B cell (primary cell): ENCODE results near the gene MOXD1.

Experiments
- EZH2 ChIP-seq: IDR thresholded peaks from 2 replicates; pipeline ENCODE4 v1.6.1; 2012; ENCODE audit warnings: borderline replicate concordance, low read depth, mild to moderate bottlenecking, moderate library complexity, low read length; ENCODE audit not compliant: insufficient read depth, poor library complexity, severe bottlenecking
- TF ChIP-seq, protein P1 (sequence below): fragments of 200-600 bp; IDR thresholded peaks from one replicate; pipeline ENCODE4 v1.8.0; 2022; ENCODE audit warnings: antibody characterized with exemption, mild to moderate bottlenecking

- TF ChIP-seq, protein P1, sequence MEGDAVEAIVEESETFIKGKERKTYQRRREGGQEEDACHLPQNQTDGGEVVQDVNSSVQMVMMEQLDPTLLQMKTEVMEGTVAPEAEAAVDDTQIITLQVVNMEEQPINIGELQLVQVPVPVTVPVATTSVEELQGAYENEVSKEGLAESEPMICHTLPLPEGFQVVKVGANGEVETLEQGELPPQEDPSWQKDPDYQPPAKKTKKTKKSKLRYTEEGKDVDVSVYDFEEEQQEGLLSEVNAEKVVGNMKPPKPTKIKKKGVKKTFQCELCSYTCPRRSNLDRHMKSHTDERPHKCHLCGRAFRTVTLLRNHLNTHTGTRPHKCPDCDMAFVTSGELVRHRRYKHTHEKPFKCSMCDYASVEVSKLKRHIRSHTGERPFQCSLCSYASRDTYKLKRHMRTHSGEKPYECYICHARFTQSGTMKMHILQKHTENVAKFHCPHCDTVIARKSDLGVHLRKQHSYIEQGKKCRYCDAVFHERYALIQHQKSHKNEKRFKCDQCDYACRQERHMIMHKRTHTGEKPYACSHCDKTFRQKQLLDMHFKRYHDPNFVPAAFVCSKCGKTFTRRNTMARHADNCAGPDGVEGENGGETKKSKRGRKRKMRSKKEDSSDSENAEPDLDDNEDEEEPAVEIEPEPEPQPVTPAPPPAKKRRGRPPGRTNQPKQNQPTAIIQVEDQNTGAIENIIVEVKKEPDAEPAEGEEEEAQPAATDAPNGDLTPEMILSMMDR, result no peak
- TF ChIP-seq EZH2, result no peak
Observed at GRCh38 chr6:132354517-132355167, 46.6 kb downstream of the MOXD1 start.
